Right lobe of liver (tissue), 4 donors: ENCODE results near the gene PDP2.

Source experiments
- CTCF ChIP-seq, 4 donors: fragments of 200-600 bp in 3 of 4; fragments of 450-650 bp in 1 of 4; IDR thresholded peaks; one replicate each; pipeline versions ENCODE4 v1.5.1 to v1.8.0; 2016 to 2022; ENCODE audit warnings: antibody characterized with exemption in 4 of 4, mild to moderate bottlenecking in 2 of 4
- POLR2A ChIP-seq: fragments of 450-650 bp; IDR thresholded peaks from one replicate; pipeline ENCODE4 v1.6.1; 2017; ENCODE audit warnings: antibody characterized with exemption, mild to moderate bottlenecking
- donor health status: DM: no; HTN: no; CAD: no.
- donor health status: DM: no; HTN: no; CAD: no.
- donor health status: DM: no; HTN: yes; CAD: no.

- TF ChIP-seq CTCF (IDR thresholded peaks at IDR 0.05) = no peak
- no peak for TF ChIP-seq POLR2A
Measured at GRCh38 chr16:66890799-66891198, 10.5 kb downstream of the PDP2 start.
